IPS-15b (cell line): ENCODE measurements around the gene ARL5A.

ENCODE experiments used
- H3K27me3 ChIP-seq: one replicate; pipeline ENCODE4 v1.6.1; 2013; ENCODE audit warnings: low read length; ENCODE audit not compliant: control insufficient read depth, insufficient read depth
- H3K36me3 ChIP-seq: one replicate; pipeline ENCODE4 v1.6.1; 2013; ENCODE audit warnings: low read length; ENCODE audit not compliant: control insufficient read depth, insufficient read depth
- H3K4me1 ChIP-seq: one replicate; pipeline ENCODE4 v1.6.1; 2013; ENCODE audit warnings: mild to moderate bottlenecking, low read length; ENCODE audit not compliant: control insufficient read depth, insufficient read depth
- H3K4me3 ChIP-seq: one replicate; pipeline ENCODE4 v1.5.1; 2013; ENCODE audit warnings: low read depth, low read length
- H3K9ac ChIP-seq: one replicate; pipeline ENCODE4 v1.6.1; 2013; ENCODE audit warnings: low read depth, mild to moderate bottlenecking, low read length
- H3K9me3 ChIP-seq: one replicate; pipeline ENCODE4 v1.6.1; 2013; ENCODE audit warnings: mild to moderate bottlenecking, low read length; ENCODE audit not compliant: control insufficient read depth, insufficient read depth

The ARL5A gene

GRCh38 chr2:151791545-151791944 is 36.7 kb downstream of the ARL5A start:
- Histone ChIP-seq H3K9ac (no peak overlapping the region), H3K4me1 (peaks cover under 1% of the 10 kb centered on the region), H3K9me3 (no peaks in the 10 kb centered on the region), H3K36me3 (no peaks in the 10 kb centered on the region), H3K27me3 (no peaks in the 10 kb centered on the region), H3K4me3 (no peak overlapping the region)

GRCh38 chr2:151790689-151791088 is 37.5 kb downstream of the ARL5A start:
- H3K36me3 ChIP-seq = no peaks in the 10 kb centered on the region
- H3K9ac ChIP-seq = no peak overlapping the region
- no peaks in the 10 kb centered on the region for H3K27me3 ChIP-seq
- peaks cover 3% of the 10 kb centered on the region for H3K4me1 ChIP-seq
- H3K4me3 ChIP-seq = no peak overlapping the region
- no peaks in the 10 kb centered on the region for H3K9me3 ChIP-seq

GRCh38 chr2:151789055-151789834 is 39.0 kb downstream of the ARL5A start:
- no peaks in the 10 kb centered on the region for H3K36me3 ChIP-seq
- H3K4me1 ChIP-seq = peaks cover 3% of the 10 kb centered on the region
- H3K4me3 ChIP-seq = no peak overlapping the region
- H3K9ac ChIP-seq = no peak overlapping the region
- no peaks in the 10 kb centered on the region for H3K9me3 ChIP-seq
- H3K27me3 ChIP-seq = no peaks in the 10 kb centered on the region

- no peak overlapping the region for H3K9ac ChIP-seq
- H3K4me3 ChIP-seq = no peak overlapping the region
- H3K9me3 ChIP-seq = no peaks in the 10 kb centered on the region
- peaks cover 3% of the 10 kb centered on the region for H3K4me1 ChIP-seq
- no peaks in the 10 kb centered on the region for H3K36me3 ChIP-seq
- no peaks in the 10 kb centered on the region for H3K27me3 ChIP-seq
These were observed 41.7 kb downstream of the ARL5A start for GRCh38 chr2:151786483-151786882.

- Histone ChIP-seq H3K27me3 (no peaks in the 10 kb centered on the region), H3K36me3 (no peaks in the 10 kb centered on the region), H3K4me3 (no peak overlapping the region), H3K9me3 (no peaks in the 10 kb centered on the region), H3K9ac (no peak overlapping the region), H3K4me1 (peaks cover 3% of the 10 kb centered on the region)
These were observed 42.1 kb downstream of the ARL5A start for GRCh38 chr2:151786077-151786476.

- no peak overlapping the region for H3K4me3 ChIP-seq
- H3K4me1 ChIP-seq = peaks cover 3% of the 10 kb centered on the region
These were observed 45.1 kb downstream of the ARL5A start for GRCh38 chr2:151783133-151783520.

GRCh38 chr2:151782378-151783132 is 45.7 kb downstream of the ARL5A start:
- Histone ChIP-seq H3K9me3 (no peaks in the 10 kb centered on the region), H3K9ac (no peak overlapping the region), H3K27me3 (no peaks in the 10 kb centered on the region), H3K4me1 (peaks cover 3% of the 10 kb centered on the region), H3K36me3 (no peaks in the 10 kb centered on the region), H3K4me3 (no peak overlapping the region)

More at GRCh38 chr2:151783133-151783520, 45.1 kb downstream of the ARL5A start:
- no peak overlapping the region for H3K9ac ChIP-seq
- no peaks in the 10 kb centered on the region for H3K36me3 ChIP-seq
- H3K27me3 ChIP-seq = no peaks in the 10 kb centered on the region
- H3K9me3 ChIP-seq = no peaks in the 10 kb centered on the region

- no peaks in the 10 kb centered on the region for H3K9me3 ChIP-seq
- H3K4me1 ChIP-seq = peaks cover 3% of the 10 kb centered on the region
- no peak overlapping the region for H3K4me3 ChIP-seq
- H3K9ac ChIP-seq = no peak overlapping the region
- no peaks in the 10 kb centered on the region for H3K36me3 ChIP-seq
- no peaks in the 10 kb centered on the region for H3K27me3 ChIP-seq
These were observed 46.6 kb downstream of the ARL5A start for GRCh38 chr2:151781642-151782041.

- Histone ChIP-seq H3K4me1 (no peaks in the 10 kb centered on the region), H3K36me3 (no peaks in the 10 kb centered on the region), H3K9ac (no peak overlapping the region), H3K27me3 (no peaks in the 10 kb centered on the region), H3K9me3 (no peaks in the 10 kb centered on the region), H3K4me3 (no peak overlapping the region)
These were observed 47.3 kb downstream of the ARL5A start for GRCh38 chr2:151780938-151781337.

- H3K9ac ChIP-seq = no peak overlapping the region
- no peaks in the 10 kb centered on the region for H3K27me3 ChIP-seq
- H3K4me3 ChIP-seq = no peak overlapping the region
- no peaks in the 10 kb centered on the region for H3K36me3 ChIP-seq
- no peaks in the 10 kb centered on the region for H3K4me1 ChIP-seq
- no peaks in the 10 kb centered on the region for H3K9me3 ChIP-seq
These were observed 50.3 kb downstream of the ARL5A start for GRCh38 chr2:151777935-151778334.

- H3K9ac ChIP-seq = no peak overlapping the region
- no peaks in the 10 kb centered on the region for H3K9me3 ChIP-seq
- H3K27me3 ChIP-seq = no peaks in the 10 kb centered on the region
- no peaks in the 10 kb centered on the region for H3K36me3 ChIP-seq
- no peaks in the 10 kb centered on the region for H3K4me1 ChIP-seq
- H3K4me3 ChIP-seq = no peak overlapping the region
These were observed 50.7 kb downstream of the ARL5A start for GRCh38 chr2:151777487-151777886.

GRCh38 chr2:151776367-151776766 is 51.9 kb downstream of the ARL5A start:
- Histone ChIP-seq H3K4me1 (no peaks in the 10 kb centered on the region), H3K36me3 (no peaks in the 10 kb centered on the region), H3K9me3 (no peaks in the 10 kb centered on the region), H3K9ac (no peak overlapping the region), H3K27me3 (no peaks in the 10 kb centered on the region), H3K4me3 (no peak overlapping the region)
